H9 (cell line): ENCODE results near the gene ERVFRD-1. TPM values are rescaled to one million over a fixed set of nuclear protein-coding genes. Genes with fewer than 3 reads are reported as not detected.

ENCODE experiments used
- DNase-seq: peaks from one replicate; pipeline ENCODE4 v3.0.0-alpha.2; 2017
- H2AFZ ChIP-seq: one replicate; pipeline ENCODE4 v1.6.1; 2013; ENCODE audit warnings: mild to moderate bottlenecking, low read length, control low read depth, moderate library complexity
- H2AK5ac ChIP-seq: 2 replicates; pipeline ENCODE4 v1.6.1; 2013; ENCODE audit warnings: low read length, control low read depth, mixed read lengths; ENCODE audit not compliant: insufficient read length
- H2BK120ac ChIP-seq: one replicate; pipeline ENCODE4 v1.6.1; 2013; ENCODE audit warnings: low read depth, mild to moderate bottlenecking, low read length, control low read depth, inconsistent platforms; ENCODE audit not compliant: poor library complexity, severe bottlenecking
- H2BK12ac ChIP-seq: 2 replicates; pipeline ENCODE4 v1.6.1; 2013; ENCODE audit warnings: low read length, control low read depth, mixed read lengths, low read depth; ENCODE audit not compliant: insufficient read length
- H2BK15ac ChIP-seq: 2 replicates; pipeline ENCODE4 v1.6.1; 2013; ENCODE audit warnings: low read depth, low read length, control low read depth
- H2BK20ac ChIP-seq: one replicate; pipeline ENCODE4 v1.6.1; 2013; ENCODE audit warnings: low read depth, mild to moderate bottlenecking, low read length, control low read depth, inconsistent platforms; ENCODE audit not compliant: poor library complexity, severe bottlenecking
- H2BK5ac ChIP-seq: 2 replicates; pipeline ENCODE4 v1.6.1; 2013; ENCODE audit warnings: low read length, control low read depth, mixed read lengths; ENCODE audit not compliant: insufficient read length
- H3K14ac ChIP-seq: 2 replicates; pipeline ENCODE4 v1.6.1; 2013; ENCODE audit warnings: low read length, control low read depth; ENCODE audit not compliant: insufficient read depth
- H3K18ac ChIP-seq: 2 replicates; pipeline ENCODE4 v1.6.1; 2013; ENCODE audit warnings: low read depth, mild to moderate bottlenecking, mixed read lengths, low read length, control low read depth; ENCODE audit not compliant: insufficient read length
- H3K23ac ChIP-seq: 2 replicates; pipeline ENCODE4 v1.6.1; 2013; ENCODE audit warnings: low read length, control low read depth, mixed read lengths, low read depth; ENCODE audit not compliant: insufficient read length
- H3K23me2 ChIP-seq: 2 replicates; pipeline ENCODE4 v1.6.1; 2013; ENCODE audit warnings: low read depth, mild to moderate bottlenecking, mixed read lengths, low read length, control low read depth; ENCODE audit not compliant: insufficient read length, poor library complexity, severe bottlenecking
- H3K27ac ChIP-seq: 2 replicates; pipeline ENCODE4 v1.5.1; 2013; ENCODE audit warnings: low read length, control low read depth, mixed read lengths, low read depth; ENCODE audit not compliant: insufficient read length
- H3K27me3 ChIP-seq: 2 replicates; pipeline ENCODE4 v1.6.1; 2013; ENCODE audit warnings: low read length, control low read depth, inconsistent platforms; ENCODE audit not compliant: insufficient read depth
- H3K4ac ChIP-seq: 2 replicates; pipeline ENCODE4 v1.6.1; 2013; ENCODE audit warnings: low read depth, mild to moderate bottlenecking, control low read depth, inconsistent platforms, low read length, moderate library complexity
- H3K4me1 ChIP-seq: 2 replicates; pipeline ENCODE4 v1.6.1; 2013; ENCODE audit warnings: low read length, control low read depth, inconsistent platforms; ENCODE audit not compliant: insufficient read depth
- H3K4me2 ChIP-seq: 2 replicates; pipeline ENCODE4 v1.6.1; 2013; ENCODE audit warnings: low read length, control low read depth, mixed read lengths; ENCODE audit not compliant: insufficient read length, insufficient read depth
- H3K56ac ChIP-seq: 2 replicates; pipeline ENCODE4 v1.6.1; 2013; ENCODE audit warnings: low read depth, mild to moderate bottlenecking, mixed read lengths, low read length, control low read depth; ENCODE audit not compliant: insufficient read length
- H3K79me1 ChIP-seq: 2 replicates; pipeline ENCODE4 v1.6.1; 2013; ENCODE audit warnings: low read depth, mild to moderate bottlenecking, moderate library complexity, low read length, control low read depth, inconsistent platforms; ENCODE audit not compliant: insufficient read depth, poor library complexity, severe bottlenecking
- H3K79me2 ChIP-seq: 2 replicates; pipeline ENCODE4 v1.6.1; 2013; ENCODE audit warnings: low read length, control low read depth, inconsistent platforms; ENCODE audit not compliant: insufficient read depth
- H3K9ac ChIP-seq: 2 replicates; pipeline ENCODE4 v1.6.1; 2013; ENCODE audit warnings: low read length, control low read depth, mixed read lengths; ENCODE audit not compliant: insufficient read length; ENCODE audit errors: extremely low read depth
- H3K9me3 ChIP-seq: one replicate; pipeline ENCODE4 v1.6.1; 2013; ENCODE audit warnings: low read depth, low read length, inconsistent platforms; ENCODE audit not compliant: control insufficient read depth
- H3T11ph ChIP-seq: one replicate; pipeline ENCODE4 v1.6.1; 2013; ENCODE audit warnings: mild to moderate bottlenecking, low read length, control low read depth, inconsistent platforms
- H4K20me1 ChIP-seq: one replicate; pipeline ENCODE4 v1.6.1; 2013; ENCODE audit not compliant: control insufficient read depth, insufficient read length, insufficient read depth
- H4K5ac ChIP-seq: 2 replicates; pipeline ENCODE4 v1.6.1; 2013; ENCODE audit warnings: low read depth, mild to moderate bottlenecking, mixed read lengths, low read length, control low read depth; ENCODE audit not compliant: insufficient read length
- H4K8ac ChIP-seq: replicated peaks from 2 replicates; pipeline ENCODE4 v1.6.1; 2013; ENCODE audit warnings: low read length, control low read depth, mixed read lengths, low read depth; ENCODE audit not compliant: insufficient read length
- H4K91ac ChIP-seq: 2 replicates; pipeline ENCODE4 v1.6.1; 2013; ENCODE audit warnings: low read depth, mild to moderate bottlenecking, moderate library complexity, mixed read lengths, low read length, control low read depth; ENCODE audit not compliant: insufficient read length
- H3K27ac Mint-ChIP-seq, 3 experiments: 2 replicates in 2 of 3; 3 replicates in 1 of 3; pipeline ENCODE4 v1.8.0; 2020 to 2021; ENCODE audit warnings: mixed read lengths in 3 of 3, mild to moderate bottlenecking in 1 of 3, moderate library complexity in 1 of 3
- H3K27me3 Mint-ChIP-seq: 2 replicates; pipeline ENCODE4 v1.8.0; 2021; ENCODE audit warnings: low read depth, mild to moderate bottlenecking, moderate library complexity, mixed read lengths
- H3K36me3 Mint-ChIP-seq, 3 experiments: 2 replicates in 2 of 3; 3 replicates in 1 of 3; pipeline ENCODE4 v1.8.0; 2020 to 2021; ENCODE audit warnings: low read depth in 3 of 3, mixed read lengths in 3 of 3; ENCODE audit not compliant: insufficient read depth in 1 of 3
- H3K4me1 Mint-ChIP-seq, 2 experiments: 2 replicates each; pipeline ENCODE4 v1.8.0; 2020; ENCODE audit warnings: mixed read lengths in 2 of 2
- H3K4me3 Mint-ChIP-seq, 2 experiments: 2 replicates in 1 of 2; 3 replicates in 1 of 2; pipeline ENCODE4 v1.8.0; 2020 to 2021; ENCODE audit warnings: mild to moderate bottlenecking in 2 of 2, mixed read lengths in 2 of 2, moderate library complexity in 1 of 2
- H3K9me3 Mint-ChIP-seq, 2 experiments: 2 replicates in 1 of 2; 3 replicates in 1 of 2; pipeline ENCODE4 v1.8.0; 2020; ENCODE audit warnings: mild to moderate bottlenecking in 2 of 2, mixed read lengths in 2 of 2, moderate library complexity in 1 of 2
- WGBS: extraction: QIAGEN DNeasy Blood & Tissue Kit; methylation state at CpG from one replicate; pipeline ENCODE4 v1.1.7; 2013; ENCODE audit warnings: missing lambda C conversion rate, low lambda C conversion rate, mixed read lengths; ENCODE audit not compliant: insufficient read length; ENCODE audit errors: extremely low coverage; 5-methylcytosine and 5-hydroxymethylcytosine counted together
- total RNA-seq: library from RNA; stranded (reverse); gene quantifications from 2 replicates; pipeline ENCODE4 v1.2.1, GENCODE V29; 2021
- TF ChIP-seq, protein P1 (sequence below): fragments of 200-600 bp; sonication (generic); conservative IDR thresholded peaks from 3 replicates; pipeline ENCODE4 v1.8.0; 2021; ENCODE audit warnings: antibody characterized with exemption, mild to moderate bottlenecking

ERVFRD-1 gene
- total RNA-seq, 1 experiment from 2014 or later, result not detected

DNA sequence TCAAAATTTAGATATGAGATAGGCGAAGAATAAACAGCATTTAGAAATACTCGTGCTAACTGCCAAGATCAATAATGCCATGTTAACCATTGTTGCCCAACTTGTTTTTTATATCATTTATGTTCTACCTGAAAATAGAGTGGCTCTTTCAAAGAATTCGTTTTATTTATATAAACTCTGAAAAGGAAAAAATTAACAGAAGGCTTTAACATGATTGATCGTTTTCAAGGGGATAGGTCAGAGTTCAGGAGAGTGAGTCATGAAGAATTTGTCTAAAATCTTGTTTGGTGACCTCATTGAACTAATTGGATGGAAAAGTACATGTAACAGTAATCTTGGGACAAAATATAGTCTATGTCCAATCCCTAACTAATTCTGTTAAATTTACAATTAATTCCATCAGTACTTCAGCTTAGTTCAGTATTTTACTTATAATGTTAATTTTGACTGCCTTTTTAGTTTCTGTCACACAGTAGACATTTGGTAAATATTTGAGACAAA is 56.3 kb downstream of the ERVFRD-1 start:
- Histone ChIP-seq H3K56ac (no peak overlapping the region), H4K8ac (no peak overlapping the region), H3K4me1 (no peaks in the 10 kb centered on the region), H3K23me2 (no peaks in the 10 kb centered on the region), H3K18ac (no peak overlapping the region), H3K9me3 (no peaks in the 10 kb centered on the region), H3K79me2 (no peaks in the 10 kb centered on the region), H2BK12ac (no peak overlapping the region), H3K9ac (no peak overlapping the region), H4K20me1 (no peaks in the 10 kb centered on the region), H2BK120ac (no peak overlapping the region), H2AFZ (no peak overlapping the region), H3K4me2 (no peak overlapping the region), H2BK15ac (no peak overlapping the region), H3K23ac (no peak overlapping the region), H2AK5ac (no peak overlapping the region), H3K14ac (no peak overlapping the region), H2BK5ac (no peak overlapping the region), H3T11ph (no peak overlapping the region), H4K91ac (no peak overlapping the region), H4K5ac (no peak overlapping the region), H3K27ac (no peak overlapping the region), H3K79me1 (no peaks in the 10 kb centered on the region), H2BK20ac (no peak overlapping the region), H3K27me3 (no peaks in the 10 kb centered on the region), H3K4ac (no peak overlapping the region)
- H3K4me1 Mint-ChIP-seq, result no peaks in the 10 kb centered on the region
- no CpG with 5 or more reads among the region's 4 CpGs for WGBS
- no peaks in the 10 kb centered on the region for H3K9me3 Mint-ChIP-seq
- no peaks in the 10 kb centered on the region; the same call in 1 of the 2 replicates for H3K27me3 Mint-ChIP-seq
- H3K27ac Mint-ChIP-seq, result no peak overlapping the region
- DNase-seq, result no peak
- TF ChIP-seq, protein P1, sequence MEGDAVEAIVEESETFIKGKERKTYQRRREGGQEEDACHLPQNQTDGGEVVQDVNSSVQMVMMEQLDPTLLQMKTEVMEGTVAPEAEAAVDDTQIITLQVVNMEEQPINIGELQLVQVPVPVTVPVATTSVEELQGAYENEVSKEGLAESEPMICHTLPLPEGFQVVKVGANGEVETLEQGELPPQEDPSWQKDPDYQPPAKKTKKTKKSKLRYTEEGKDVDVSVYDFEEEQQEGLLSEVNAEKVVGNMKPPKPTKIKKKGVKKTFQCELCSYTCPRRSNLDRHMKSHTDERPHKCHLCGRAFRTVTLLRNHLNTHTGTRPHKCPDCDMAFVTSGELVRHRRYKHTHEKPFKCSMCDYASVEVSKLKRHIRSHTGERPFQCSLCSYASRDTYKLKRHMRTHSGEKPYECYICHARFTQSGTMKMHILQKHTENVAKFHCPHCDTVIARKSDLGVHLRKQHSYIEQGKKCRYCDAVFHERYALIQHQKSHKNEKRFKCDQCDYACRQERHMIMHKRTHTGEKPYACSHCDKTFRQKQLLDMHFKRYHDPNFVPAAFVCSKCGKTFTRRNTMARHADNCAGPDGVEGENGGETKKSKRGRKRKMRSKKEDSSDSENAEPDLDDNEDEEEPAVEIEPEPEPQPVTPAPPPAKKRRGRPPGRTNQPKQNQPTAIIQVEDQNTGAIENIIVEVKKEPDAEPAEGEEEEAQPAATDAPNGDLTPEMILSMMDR, result no peak
- H3K36me3 Mint-ChIP-seq, result no peaks in the 10 kb centered on the region
- H3K4me3 Mint-ChIP-seq, result no peak overlapping the region
